ENCODE measurements around the gene NANOG.
"Not testable (repeated sequence)": the region's sequence is repeated elsewhere in the genome, so short reads cannot be mapped to it uniquely, and the experiment has no call there.

NANOG gene

GRCh38 chr12:7788884-7789528 lies at the start of gene NANOG:
Gene NANOG, plus strand, starts transcription at chr12:7789402. Its CDS starts 213 bp downstream, at chr12:7789615.
- DNase-seq: not testable (repeated sequence)

- no peak for DNase-seq
Measured at GRCh38 chr12:7747246-7747645, 42.0 kb upstream of the NANOG start, which contains the start of gene CLEC4C. Gene CLEC4C, minus strand, starts transcription at chr12:7747375. Its CDS starts 27 bp downstream, at chr12:7747348.

- DNase-seq: no peak
Measured at GRCh38 chr12:7748852-7749251, 40.4 kb upstream of the NANOG start.

- DNase-seq: no peak
Measured at GRCh38 chr12:7749442-7749841, 39.8 kb upstream of the NANOG start.

GRCh38 chr12:7750350-7750749 lies 38.9 kb upstream of the NANOG start:
- DNase-seq: no peak

- no peak for DNase-seq
Measured at GRCh38 chr12:7751394-7751793, 37.8 kb upstream of the NANOG start.

- DNase-seq: not testable (repeated sequence)
Measured at GRCh38 chr12:7751941-7752922, 37.0 kb upstream of the NANOG start.

GRCh38 chr12:7755668-7756067 lies 33.5 kb upstream of the NANOG start:
- not testable (repeated sequence) for DNase-seq

GRCh38 chr12:7756993-7757392 lies 32.2 kb upstream of the NANOG start:
- no peak for DNase-seq

- DNase-seq: no peak
Measured at GRCh38 chr12:7758766-7759140, 30.4 kb upstream of the NANOG start.

GRCh38 chr12:7769999-7770398 lies 19.2 kb upstream of the NANOG start:
- no peak for DNase-seq

- DNase-seq: no peak
Measured at GRCh38 chr12:7781274-7781673, 7.9 kb upstream of the NANOG start.

GRCh38 chr12:7782055-7782454 lies 7.1 kb upstream of the NANOG start:
- DNase-seq: no peak

- not testable (repeated sequence) for DNase-seq
Measured at GRCh38 chr12:7783433-7783832, 5.8 kb upstream of the NANOG start.

- DNase-seq: no peak
Measured at GRCh38 chr12:7784701-7785100, 4.5 kb upstream of the NANOG start.

GRCh38 chr12:7787574-7788293 lies 1.5 kb upstream of the NANOG start:
- no peak for DNase-seq

GRCh38 chr12:7788294-7788660 lies 925 bp upstream of the NANOG start:
- DNase-seq: no peak

GRCh38 chr12:7793211-7793610 lies 4.0 kb downstream of the NANOG start:
- DNase-seq: no peak

- DNase-seq: not testable (repeated sequence)
Measured at GRCh38 chr12:7797269-7797668, 8.1 kb downstream of the NANOG start.

GRCh38 chr12:7797698-7798398 lies 8.6 kb downstream of the NANOG start:
- DNase-seq: no peak

- not testable (repeated sequence) for DNase-seq
Measured at GRCh38 chr12:7798750-7799308, 9.6 kb downstream of the NANOG start.

GRCh38 chr12:7801460-7801859 lies 12.3 kb downstream of the NANOG start:
- DNase-seq: no peak

Data from NCI-H1694 (cell line).